ENCODE data around the gene HSD11B1. TPM values are rescaled to one million over a fixed set of nuclear protein-coding genes. Genes with fewer than 3 reads are reported as not detected.
A peak's percentile ranks its signal among the peaks of the same experiment; 100 is the strongest.

Gene HSD11B1
- total and polyA plus RNA-seq, 2 donors from 2014 or later, result 1.8 to 5.5 TPM

DNA sequence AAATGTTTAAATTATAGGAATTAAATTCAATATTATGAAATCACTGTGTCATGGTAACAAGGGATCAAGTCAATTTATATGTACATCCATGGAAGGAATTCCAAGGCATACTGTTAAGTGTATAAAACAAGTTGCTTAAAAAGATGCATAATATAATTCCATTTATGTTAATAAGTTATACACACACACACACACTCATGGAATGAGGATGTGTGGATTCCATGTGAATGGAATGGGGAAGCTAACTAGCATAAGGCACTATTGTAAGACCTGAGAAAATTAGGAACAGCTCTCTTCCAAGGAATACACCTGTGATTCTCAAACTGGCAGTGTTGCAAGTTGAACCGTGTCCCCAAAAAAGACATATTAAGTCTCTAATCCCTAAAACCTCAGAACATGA, 33.6 kb downstream of the HSD11B1 start:
- Histone ChIP-seq H3K36me3 (ENCODE audit: control insufficient read depth in 2 of 3, insufficient read depth in 3 of 3, low read length in 3 of 3) (no peaks in the 10 kb centered on the region), H3K9me3 (ENCODE audit: control insufficient read depth in 2 of 3, insufficient read depth in 1 of 3, low read length in 3 of 3) (no peaks in the 10 kb centered on the region), H3K4me3 (ENCODE audit: low read length in 3 of 3) (no peak overlapping the region), H3K27me3 (ENCODE audit: control insufficient read depth, insufficient read depth, low read length) (no peaks in the 10 kb centered on the region), H3K27ac (ENCODE audit: low read depth in 2 of 2, low read length in 2 of 2) (no peak overlapping the region), H3K9ac (ENCODE audit: low read length in 3 of 3) (no peak overlapping the region), H3K4me1 (ENCODE audit: control insufficient read depth in 2 of 3, insufficient read depth in 2 of 3, low read depth in 1 of 3, low read length in 3 of 3) (peaks cover 0 to 12% (median 9%) of the 10 kb centered on the region in 3 donors)
- intact Hi-C loops (cut with DNase I), result no loop called here
- FAIRE-seq, result no peak
- DNase-seq, result no peak
- TF ChIP-seq, protein P1, sequence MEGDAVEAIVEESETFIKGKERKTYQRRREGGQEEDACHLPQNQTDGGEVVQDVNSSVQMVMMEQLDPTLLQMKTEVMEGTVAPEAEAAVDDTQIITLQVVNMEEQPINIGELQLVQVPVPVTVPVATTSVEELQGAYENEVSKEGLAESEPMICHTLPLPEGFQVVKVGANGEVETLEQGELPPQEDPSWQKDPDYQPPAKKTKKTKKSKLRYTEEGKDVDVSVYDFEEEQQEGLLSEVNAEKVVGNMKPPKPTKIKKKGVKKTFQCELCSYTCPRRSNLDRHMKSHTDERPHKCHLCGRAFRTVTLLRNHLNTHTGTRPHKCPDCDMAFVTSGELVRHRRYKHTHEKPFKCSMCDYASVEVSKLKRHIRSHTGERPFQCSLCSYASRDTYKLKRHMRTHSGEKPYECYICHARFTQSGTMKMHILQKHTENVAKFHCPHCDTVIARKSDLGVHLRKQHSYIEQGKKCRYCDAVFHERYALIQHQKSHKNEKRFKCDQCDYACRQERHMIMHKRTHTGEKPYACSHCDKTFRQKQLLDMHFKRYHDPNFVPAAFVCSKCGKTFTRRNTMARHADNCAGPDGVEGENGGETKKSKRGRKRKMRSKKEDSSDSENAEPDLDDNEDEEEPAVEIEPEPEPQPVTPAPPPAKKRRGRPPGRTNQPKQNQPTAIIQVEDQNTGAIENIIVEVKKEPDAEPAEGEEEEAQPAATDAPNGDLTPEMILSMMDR (IDR thresholded peaks at IDR 0.05; ENCODE audit: borderline replicate concordance, extremely low read depth, insufficient read depth), result no peak

DNA sequence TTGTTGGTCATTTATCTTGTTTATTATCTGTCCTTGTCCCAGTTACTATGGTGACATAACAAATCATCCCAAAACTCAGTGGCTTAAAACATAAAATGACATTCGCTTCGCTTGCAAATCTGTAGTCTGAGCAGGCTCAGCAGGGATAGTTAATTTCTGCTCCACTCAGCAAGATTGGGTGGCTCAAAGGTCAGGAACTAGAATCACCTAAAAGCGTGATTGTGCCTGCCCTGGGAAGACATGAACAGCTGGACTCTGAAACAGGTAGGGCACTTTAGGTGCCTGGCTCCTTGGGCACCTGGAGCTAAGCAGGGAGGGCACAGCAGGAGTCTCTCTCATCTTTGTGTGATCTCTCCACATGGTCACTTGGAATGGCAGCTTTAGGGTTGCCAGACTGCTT, 36.5 kb downstream of the HSD11B1 start:
- no peak for DNase-seq
- Histone ChIP-seq H3K9me3 (ENCODE audit: control insufficient read depth in 2 of 3, insufficient read depth in 1 of 3, low read length in 3 of 3) (no peaks in the 10 kb centered on the region), H3K27ac (ENCODE audit: low read depth in 2 of 2, low read length in 2 of 2) (peak overlapping the region in 1 of 2 donors; percentile 37), H3K4me1 (ENCODE audit: control insufficient read depth in 2 of 3, insufficient read depth in 2 of 3, low read depth in 1 of 3, low read length in 3 of 3) (peaks cover 0 to 12% (median 9%) of the 10 kb centered on the region in 3 donors), H3K27me3 (ENCODE audit: control insufficient read depth, insufficient read depth, low read length) (no peaks in the 10 kb centered on the region), H3K36me3 (ENCODE audit: control insufficient read depth in 2 of 3, insufficient read depth in 3 of 3, low read length in 3 of 3) (no peaks in the 10 kb centered on the region), H3K9ac (ENCODE audit: low read length in 3 of 3) (no peak overlapping the region), H3K4me3 (ENCODE audit: low read length in 3 of 3) (peak overlapping the region in 1 of 3 donors; percentile 49)
- intact Hi-C loops (cut with DNase I), result no loop called here
- no peak for FAIRE-seq
- TF ChIP-seq, protein P1 (IDR thresholded peaks at IDR 0.05; ENCODE audit: borderline replicate concordance, extremely low read depth, insufficient read depth), result no peak

DNA sequence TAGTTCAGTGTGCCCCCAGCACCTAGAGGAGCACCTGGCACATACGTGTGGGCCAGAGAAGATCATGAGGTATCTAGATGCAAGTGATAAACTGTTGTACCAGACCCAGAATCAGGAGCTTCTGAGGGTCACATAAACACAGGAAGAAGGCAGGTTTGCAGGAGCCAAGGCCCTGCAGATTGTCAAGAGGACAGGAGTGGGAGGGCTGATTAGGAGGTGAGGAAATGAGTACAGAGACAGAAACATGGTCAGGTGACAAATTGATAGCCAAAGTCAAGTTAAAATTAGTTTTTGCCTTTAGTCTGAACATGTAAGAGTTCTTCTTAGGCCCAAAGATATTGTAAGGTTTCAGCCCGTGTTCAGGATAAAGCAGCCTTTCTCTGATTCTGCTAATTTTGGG, 37.2 kb downstream of the HSD11B1 start:
- intact Hi-C loops (cut with DNase I), result no loop called here
- H3K9me3 ChIP-seq (ENCODE audit: control insufficient read depth in 2 of 3, insufficient read depth in 1 of 3, low read length in 3 of 3), result no peaks in the 10 kb centered on the region
- H3K4me3 ChIP-seq (ENCODE audit: low read length in 3 of 3), result peak overlapping the region in 2 of 3 donors; percentile 49 to 50
- no peaks in the 10 kb centered on the region for H3K36me3 ChIP-seq (ENCODE audit: control insufficient read depth in 2 of 3, insufficient read depth in 3 of 3, low read length in 3 of 3)
- H3K27me3 ChIP-seq (ENCODE audit: control insufficient read depth, insufficient read depth, low read length), result no peaks in the 10 kb centered on the region
- H3K4me1 ChIP-seq (ENCODE audit: control insufficient read depth in 2 of 3, insufficient read depth in 2 of 3, low read depth in 1 of 3, low read length in 3 of 3), result peaks cover 0 to 15% (median 10%) of the 10 kb centered on the region in 3 donors
- no peak for FAIRE-seq
- no peak for DNase-seq
- H3K27ac ChIP-seq (ENCODE audit: low read depth in 2 of 2, low read length in 2 of 2), result peak overlapping the region in 1 of 2 donors; percentile 37
- H3K9ac ChIP-seq (ENCODE audit: low read length in 3 of 3), result peak overlapping the region in 1 of 3 donors; percentile 3
- TF ChIP-seq, protein P1 (IDR thresholded peaks at IDR 0.05; ENCODE audit: borderline replicate concordance, extremely low read depth, insufficient read depth), result no peak
